HG03469 (cell line): ENCODE data around the gene PRDM16.

Experiments used
- ATAC-seq: cut with Tn5 transposase; IDR thresholded peaks from one replicate; pipeline ENCODE4 v1.9.1; 2021; ENCODE audit warnings: mild to moderate bottlenecking, moderate library complexity, moderate number of reproducible peaks; ENCODE audit not compliant: unreplicated experiment

The PRDM16 gene

DNA sequence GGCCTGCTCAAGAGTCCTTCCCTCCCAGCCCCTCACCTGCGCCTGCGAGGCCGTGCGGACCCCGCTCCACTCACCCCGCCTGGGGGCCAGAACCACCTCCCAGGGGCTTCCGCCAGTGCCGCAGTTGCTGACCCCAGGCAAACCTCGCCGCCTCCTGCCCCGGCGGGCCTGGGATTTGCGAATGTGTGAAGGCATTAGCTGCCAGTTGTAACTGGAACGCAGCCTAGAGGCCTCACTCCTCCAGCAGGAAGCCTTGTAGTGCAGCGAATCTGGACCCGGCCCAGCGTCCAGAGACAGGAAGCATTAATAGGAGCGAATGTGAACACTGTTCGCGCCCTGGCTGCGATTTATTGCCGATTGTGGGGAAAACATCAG, 244.6 kb downstream of the PRDM16 start:
- no peak for ATAC-seq

DNA sequence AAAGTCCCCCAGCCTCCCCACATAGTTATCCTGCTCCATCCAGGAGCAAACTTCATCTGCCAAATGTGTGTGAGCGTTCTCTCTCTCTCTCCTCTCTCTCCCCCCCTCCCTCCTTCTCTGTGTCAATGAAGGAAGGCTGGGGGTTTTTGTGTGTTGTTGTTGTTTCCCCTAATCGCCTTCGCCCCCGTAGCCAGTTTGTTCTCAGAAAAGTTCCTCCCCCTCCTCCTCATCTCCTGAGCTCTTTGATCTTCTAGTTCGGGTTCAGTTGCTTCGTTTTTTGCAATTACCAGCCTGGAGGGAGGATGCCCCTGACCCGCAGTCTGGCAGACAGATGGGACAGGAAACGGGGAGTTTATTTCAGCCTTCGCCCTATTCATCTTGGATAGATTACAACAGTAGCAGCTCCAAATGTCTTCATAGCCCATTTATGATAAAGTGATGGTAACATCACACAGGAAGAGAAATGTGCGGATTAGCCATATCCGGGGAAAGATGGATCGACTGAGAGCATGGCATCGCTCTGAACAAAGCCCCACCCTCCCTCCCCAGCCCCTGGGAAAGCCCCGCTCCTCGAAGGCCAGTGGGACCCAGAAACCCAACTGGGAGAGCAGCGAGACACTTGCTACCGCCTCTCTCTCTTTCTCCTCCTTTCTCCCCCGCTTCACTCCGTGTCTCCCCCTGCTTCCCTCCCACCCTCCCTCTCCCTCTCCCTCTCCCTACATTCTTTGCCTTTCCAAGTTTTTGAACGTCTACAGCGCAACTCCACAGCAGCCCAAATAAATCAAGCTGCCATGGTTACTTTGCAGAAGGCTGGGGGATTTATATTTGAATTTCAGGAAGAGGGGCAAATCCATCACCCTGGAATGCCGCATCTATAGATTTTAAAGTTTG, 245.7 kb downstream of the PRDM16 start:
- no peak for ATAC-seq

DNA sequence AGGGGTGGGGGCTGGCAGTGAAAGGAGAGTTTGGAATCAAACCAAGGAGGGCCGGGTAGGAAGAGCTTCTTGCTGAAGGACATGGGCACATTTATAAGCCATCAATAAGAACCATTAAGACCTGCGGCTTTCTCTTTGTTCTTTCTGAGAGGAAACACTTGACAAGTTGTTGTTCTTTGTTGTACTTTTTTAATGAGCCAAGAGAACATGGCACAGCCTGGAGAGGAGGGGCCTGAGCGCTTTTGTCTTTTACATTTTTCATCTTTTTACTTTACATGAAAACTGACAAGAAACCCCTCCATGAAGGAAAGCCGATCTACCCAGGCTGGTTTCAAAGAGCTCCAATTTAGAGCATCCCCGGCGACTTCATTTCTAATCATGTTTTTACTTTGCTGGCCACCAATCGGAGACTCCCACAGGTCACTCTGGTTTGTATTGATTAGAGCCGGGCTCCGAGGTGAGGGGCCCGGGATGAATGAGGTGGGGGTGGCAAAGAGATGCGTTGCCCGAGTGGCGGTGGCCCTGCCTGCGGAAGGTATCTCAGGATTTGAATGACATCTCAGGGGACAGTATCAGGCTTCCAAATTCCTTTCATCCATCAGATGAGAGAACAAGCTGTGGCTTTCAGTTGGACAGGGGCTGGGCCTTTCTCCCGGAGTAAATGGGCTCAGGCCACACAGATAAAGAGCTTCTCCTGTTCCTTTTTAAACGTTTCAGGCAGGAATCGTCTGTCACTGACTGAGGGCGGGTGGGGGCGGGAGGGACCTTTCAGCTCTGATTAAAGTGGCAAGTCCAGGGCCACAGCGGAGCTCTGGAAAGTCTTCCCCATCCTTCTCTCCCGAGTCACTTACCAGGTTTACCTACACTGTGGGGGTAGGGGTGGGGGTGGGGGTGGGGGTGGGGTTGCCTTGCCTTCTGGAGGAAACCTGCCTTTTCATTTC, 246.7 kb downstream of the PRDM16 start:
- no peak for ATAC-seq

DNA sequence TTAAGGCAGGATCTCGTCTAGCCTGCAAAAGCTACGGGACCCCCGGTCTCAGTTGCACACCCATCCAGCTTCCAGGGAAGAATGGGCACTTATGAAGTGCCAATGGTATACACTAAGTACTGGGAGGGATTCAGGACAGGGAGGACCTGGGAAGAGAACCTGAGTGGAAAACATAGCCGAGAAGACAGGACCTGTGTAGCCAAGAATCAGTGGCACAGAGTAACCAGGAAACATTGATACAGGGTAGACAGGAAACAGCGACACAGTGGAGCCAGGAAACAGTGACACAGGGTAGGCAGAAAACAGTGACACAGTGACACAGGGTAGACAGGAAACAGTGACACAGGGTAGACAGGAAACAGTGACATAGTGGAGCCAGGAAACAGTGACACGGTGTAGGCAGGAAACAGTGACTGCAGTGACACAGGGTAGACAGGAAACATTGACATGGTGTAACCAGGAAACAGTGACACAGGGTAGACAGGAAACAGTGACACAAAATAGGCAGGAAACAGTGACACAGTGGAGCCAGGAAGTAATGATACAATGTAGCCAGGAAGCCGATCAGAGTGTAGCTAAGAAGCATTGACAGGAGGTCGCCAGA, 247.4 kb downstream of the PRDM16 start:
- ATAC-seq = no peak

DNA sequence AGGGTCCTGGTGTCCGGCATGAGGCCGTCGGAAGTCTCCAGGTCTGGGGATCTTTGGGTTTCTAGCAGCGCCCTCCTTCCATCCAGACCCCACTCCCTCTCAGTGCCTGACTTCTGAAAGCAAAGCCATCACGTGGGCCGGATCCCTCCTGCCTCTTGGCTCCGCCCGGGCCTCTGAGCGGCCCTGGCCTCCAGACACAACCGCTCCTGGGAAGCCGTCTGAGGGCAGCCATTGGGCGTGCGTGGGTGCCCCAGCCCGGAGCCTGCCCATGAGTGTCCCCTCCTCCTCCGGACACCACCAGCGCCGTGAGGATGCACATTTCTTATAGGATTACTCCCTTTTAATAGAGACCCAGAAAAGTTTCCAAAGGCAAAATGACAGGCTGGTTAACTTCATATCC, 248.5 kb downstream of the PRDM16 start:
- no peak for ATAC-seq

DNA sequence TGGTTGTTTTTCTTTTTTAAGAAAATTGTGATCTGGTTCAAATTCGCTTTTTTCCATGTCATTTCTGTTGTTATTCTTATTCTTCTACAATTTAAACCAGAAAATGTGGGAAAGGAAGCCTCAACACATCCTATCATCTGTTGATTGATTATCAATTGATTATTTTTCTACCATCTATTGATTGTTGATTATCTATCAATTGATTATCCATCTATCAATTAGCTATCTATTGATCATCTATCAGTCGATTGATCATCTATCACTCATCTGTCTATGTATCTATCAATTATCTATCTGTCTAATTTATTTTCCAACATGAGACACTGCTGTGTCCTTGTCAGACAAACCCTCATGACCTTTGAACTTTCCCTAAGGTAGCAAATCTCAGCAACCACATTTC, 249.3 kb downstream of the PRDM16 start:
- ATAC-seq = no peak

DNA sequence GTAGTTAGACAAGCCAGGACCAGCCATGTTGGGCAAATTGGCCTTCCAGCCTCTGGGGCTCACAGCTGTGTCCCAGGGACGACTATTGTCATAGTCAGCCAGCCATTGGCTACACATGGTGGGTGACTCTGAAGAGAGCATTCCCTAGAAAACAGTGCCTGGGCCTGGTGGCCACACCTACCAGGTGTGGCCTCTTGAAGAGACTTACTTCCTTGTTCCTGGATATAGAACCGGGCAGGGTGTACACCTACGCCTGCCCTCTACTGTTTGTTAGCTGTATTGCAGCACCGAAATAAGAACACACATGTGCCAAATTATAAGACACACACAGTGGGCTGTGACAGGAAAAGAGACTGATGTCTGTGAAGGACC, 250.9 kb downstream of the PRDM16 start:
- ATAC-seq = no peak

DNA sequence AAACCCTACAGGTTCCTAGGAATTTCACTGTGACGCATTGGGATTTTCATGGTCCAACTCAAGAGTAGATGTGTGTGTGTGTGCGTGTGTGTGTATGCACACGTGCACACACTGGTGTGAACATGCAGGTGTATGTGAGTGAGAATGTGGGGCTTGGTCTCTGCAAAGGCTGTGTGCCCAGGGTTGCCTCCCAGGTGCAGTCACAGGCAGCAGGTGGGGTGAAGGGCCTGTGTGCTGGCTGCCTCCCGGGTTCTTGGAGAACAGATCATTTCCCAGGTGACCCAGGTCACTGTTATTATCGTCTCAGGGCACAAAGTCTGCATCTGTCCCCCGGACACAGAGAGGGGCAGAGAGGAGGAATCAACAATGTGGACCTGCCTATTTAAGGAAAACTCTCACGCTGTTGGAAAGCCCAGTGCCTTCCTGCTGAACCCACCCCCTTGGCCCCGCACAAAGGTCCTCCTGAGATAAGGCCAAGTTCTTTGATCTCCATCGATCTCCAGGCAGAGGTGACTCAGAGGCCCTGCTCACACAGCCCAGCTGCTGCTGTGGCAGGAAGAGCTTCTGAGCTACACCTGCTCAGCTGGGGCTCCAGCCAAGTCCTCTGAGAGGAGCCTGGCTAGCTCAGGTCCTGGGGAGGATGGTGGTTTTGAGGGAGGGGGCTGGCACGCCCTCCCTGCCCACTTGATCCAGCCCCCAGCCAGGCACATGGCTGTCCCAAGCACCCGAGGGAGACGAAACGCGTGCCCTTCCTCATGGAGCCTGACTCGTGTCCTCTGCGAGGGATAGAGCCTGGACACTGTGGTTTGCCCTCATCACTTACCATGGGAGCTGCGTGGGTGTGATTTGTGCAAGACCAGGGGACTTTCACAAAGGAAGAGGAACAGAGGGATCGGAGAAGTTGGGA, 251.5 kb downstream of the PRDM16 start:
- no peak for ATAC-seq

DNA sequence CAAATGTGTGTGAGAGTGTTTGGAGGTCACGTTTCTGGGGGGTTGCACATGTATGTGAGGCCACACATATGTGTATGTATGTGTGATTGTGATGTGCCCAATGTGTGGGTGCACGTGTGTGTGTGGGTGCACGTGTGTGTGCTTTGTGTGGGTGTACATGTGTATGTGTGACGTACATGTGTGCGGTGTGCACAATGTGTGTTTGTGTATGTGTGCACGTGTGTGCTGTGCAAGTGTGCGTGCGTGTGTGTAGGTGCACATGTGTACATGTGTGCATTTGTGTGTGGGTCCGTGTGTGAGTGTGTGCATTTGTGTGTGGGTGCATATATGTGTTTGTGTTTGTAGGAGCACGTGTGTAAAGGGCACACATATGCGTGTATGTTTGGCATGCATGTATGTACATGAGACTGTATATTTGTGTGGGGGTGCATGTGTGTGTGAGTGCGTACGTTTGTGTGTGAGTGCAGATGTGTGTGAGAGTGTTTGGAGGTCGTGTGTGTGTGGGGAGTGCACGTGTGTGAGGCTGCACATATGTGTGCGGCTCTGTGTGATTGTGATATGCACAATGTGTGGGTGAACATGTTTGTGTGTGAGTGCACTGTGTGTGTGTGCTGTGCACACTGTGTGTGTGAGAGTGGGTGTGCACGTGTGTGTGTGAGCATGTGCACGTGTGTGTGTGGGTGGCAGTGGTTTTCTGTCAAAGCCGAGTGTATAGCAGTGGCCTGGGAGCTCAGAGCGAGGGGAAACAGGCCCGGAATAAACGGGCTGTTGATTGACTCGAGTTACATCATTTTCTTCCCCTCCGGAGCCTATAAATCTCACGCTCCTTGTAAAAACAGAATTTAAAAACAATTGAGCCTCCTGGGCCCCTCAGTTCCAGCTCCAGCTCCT, 252.8 kb downstream of the PRDM16 start:
- ATAC-seq = no peak

DNA sequence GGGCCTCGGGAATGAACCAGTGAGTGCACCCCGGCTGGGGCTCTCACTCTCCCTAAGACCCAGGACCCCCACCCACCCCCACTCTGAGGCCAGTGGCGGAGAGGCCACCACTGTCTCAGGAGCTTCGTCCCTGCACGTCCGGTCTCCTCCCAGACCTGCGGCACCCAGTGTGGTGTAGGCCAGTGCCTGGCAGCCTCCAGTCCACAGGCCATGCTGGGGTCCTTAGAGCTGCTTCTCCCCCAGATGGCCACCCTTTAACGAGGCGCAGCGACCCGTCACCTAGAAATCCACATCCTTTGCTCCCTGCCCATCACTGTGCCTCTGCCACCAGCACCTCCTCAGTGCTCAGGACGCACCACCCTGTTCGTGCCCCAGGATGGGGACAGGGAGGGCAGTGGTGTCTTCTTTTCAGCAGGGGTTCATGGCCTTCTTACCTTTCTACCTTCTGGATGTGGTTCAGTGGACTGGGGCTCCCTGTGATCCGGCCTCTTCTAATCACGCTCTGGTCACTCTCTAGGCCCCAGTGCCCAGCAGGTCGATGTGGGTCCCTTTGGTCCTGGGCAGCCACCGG, 253.5 kb downstream of the PRDM16 start:
- ATAC-seq = no peak

DNA sequence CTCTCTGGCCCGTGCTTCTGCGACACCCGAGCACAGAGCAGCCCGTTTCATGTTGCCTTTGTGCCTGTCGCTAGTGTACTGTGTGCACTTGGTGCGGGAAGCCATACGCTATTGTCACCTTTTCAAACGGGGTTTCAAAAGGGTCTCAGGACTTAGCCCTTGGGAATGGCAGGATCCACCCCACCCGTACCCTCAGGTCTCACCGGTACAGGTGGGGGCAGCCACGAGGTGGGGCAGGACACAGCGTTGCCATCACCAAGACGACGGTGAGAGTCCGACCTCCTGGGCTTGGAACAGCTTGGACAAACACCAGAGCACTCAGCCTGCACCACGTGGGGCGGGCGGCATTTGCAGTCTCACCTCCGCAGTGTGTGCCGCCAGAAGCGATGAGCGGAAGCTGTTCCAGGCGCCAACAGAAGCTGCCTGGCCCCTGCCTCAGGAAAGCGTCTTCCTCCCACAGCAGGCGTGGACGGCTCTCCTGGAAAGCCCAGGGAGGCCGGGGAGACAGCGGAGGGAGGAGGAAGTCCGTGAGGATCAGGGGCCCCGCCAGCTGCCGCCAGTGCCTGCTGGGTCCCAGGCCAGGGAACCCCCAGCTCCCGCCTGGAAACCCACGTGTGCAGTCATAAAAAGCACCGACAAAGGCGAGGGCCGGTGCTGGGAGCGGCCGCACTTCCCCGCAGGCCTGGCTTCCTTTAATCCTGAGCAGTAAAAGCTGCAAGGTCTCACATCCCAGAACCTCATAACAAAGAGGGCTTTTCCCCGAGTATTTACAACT, 254.2 kb downstream of the PRDM16 start:
- ATAC-seq = no peak

DNA sequence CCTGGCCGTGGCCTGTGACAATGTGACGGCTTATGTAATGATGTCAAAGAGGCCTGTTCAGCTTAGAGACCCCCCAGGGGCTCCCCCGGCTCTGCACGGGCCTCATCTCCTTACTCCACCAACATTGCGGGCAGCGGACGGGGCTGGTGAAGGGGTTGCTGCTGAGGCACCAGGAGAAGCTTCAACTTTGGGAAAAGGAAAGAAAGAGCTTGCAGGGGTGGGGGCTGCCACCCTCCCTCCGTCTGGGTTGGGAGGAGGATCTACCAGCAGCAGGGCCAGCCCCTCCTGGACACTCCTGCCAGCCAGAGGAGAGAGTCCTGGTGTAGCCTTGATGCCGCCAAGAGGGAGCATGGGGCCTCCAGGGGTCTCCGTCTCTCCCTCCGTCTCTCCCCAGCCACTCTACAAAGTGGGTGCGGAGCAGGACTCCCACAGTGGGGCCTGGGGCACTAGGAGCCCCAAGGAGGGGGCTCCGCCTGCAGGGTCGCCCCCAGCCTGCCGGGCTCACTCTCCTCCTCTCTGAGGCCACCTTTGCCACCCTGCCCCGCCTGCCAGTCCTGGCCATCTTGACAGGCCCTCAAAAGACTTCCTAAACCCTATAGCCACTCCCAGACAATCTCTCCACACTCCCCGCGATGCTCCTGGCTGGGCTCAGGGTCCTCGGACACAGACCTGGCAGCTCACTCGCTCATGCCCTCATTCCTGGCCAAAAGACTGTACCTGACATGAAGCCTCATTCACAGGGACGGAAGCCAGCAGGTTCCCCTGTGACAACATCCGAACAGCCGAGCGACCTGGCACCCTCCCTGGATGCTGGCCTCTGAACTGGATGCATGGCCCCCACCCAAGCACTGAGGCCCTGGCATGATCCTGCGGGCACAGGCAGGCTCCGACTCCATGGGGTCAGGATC, 255.0 kb downstream of the PRDM16 start:
- ATAC-seq = no peak

DNA sequence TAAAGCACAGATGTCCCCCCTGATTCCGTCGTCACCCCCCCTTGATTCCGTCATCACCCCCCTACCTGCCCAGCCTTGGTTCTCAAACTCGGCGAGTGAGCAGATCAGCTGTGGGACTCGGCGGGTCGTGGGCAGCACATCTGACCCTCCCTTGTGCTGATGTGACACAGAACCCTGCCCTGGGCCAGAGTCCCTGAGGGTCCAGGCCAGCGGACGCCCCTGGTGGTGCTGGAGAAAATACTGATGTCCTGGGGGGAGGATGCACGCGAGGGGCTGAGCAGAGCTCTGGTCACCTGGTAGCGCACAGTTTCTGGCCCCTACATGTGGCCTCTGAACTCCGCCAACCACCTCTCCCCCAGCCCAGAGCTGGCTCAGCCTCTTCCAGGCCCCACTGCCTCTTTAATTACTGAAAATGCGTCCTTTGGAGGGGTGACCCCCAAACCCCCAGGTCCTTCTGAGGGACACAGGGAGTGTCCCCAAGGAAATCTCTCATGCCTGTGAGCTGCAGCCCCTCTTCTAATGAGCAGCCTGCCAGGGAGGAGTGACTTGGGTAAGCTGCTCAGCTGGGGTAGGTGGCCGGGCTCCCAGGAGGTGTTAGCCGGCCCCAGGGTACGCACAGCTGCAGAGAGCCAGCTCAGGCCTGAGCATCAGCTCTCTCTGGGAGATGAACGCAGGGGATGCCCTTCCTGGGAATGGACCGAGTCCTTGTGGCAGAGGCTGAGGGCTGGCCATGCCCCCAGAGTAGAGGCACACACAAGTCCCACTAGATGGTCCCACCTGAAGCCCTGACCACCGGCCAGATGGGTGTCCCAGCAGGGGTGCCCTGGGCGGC, 255.9 kb downstream of the PRDM16 start:
- no peak for ATAC-seq

DNA sequence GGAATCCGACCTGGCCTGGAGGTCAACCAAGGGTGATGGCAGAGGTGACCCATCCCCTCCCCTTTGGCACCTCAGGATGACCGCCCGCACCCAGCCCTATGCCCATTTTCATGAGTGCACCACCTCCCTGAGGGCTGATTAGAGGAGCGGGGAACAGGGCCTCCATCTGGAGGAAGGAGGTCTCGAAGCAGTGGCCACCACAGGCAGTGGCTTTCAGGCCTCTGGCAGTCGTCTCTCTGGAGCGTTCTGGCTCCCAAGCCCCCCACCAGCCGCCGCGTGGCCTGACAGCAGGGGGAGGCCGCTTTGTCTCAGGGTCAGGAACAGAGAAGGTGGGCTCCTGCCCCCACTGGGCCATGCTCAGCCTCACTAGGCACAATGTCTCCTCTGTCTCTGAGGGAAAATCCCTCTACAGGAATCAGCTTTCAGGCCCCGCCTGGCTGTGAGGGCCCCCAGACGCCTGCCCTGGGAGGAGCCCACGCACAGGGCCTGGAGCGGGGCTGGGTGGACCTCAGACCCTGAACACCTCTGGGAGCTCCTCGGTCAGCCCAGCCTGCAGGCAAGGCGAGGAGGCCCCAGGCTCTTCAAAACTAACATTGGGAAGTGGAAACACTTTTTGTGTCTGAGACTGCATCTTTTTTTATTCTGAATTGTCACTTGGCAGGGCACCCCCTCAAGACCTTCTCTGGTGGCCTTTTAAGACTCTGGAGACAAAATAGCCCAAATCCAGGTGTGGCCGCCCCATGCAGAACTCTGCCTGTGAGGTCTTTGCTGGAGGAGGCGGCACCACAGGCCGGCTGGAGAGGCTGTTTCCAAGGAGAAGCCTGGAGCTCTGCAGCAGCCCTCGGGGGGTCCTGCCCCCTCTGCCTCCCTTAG, 257.7 kb downstream of the PRDM16 start:
- ATAC-seq = no peak

DNA sequence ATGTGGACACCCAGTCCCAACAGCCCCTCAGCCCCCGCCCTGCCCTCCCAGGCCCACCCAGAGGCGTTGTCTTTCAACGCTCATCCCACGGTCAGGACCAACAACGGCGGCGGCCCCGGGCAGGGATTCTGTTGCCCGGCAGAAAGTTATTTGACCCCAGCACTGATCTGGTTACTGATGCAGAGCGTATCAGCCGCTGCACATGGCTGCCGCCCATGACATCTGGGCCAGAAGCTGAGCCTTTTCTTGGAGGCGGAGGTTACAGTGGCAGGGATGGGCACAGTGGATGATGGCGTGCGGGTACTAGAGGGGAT, 258.3 kb downstream of the PRDM16 start:
- no peak for ATAC-seq
